T47D (cell line): ENCODE data around the gene MARCHF7.
"Not testable (repeated sequence)": the region's sequence is repeated elsewhere in the genome, so short reads cannot be mapped to it uniquely, and the experiment has no call there.

Experiments
- DNase-seq, 2 experiments: peaks; one replicate each; pipeline versions ENCODE4 v3.0.0 to v3.0.0-alpha.2; 2011 to 2012; ENCODE audit warnings: low read depth in 1 of 2, low spot score in 1 of 2
- JUND ChIP-seq: IDR thresholded peaks from 2 replicates; pipeline ENCODE4 v1.6.1; 2012; ENCODE audit warnings: low read depth
- in situ Hi-C: cut with HindIII; loops from 2 replicates; pipeline ENCODE4 v1.10.0; 2016; ENCODE audit warnings: low sequenced_read_pairs, low pct_unique_long_range_greater_than_20kb

MARCHF7 gene

DNA sequence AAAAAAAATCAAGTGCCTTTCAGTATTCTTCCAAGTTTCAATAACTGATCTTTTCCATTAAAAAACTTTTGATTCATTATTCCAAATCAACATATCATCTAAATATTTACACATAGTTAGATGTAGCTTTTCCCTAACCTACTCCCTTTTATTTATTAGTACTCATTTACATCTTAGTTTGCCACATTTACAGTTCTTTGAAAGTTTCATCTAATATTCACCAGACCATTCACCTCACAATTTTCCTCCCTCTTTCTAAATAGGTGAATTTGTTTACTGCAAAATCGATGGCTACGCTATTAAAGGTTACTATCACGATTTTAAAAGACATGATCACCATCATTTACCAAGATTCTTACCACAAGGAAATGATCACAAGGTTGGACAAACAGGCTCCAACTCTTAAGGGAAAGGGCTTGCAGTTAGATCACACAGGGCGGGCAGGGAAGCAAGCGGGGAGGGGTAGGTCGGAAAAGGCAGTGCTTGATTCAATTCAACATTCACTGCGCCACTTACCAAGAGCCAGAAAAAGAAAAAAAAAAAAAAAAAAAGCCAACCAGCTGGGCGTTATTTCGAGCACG is 654 bp upstream of the MARCHF7 start:
- no peak for TF ChIP-seq JUND
- no peak for DNase-seq
- in situ Hi-C loops: no loop called here

DNA sequence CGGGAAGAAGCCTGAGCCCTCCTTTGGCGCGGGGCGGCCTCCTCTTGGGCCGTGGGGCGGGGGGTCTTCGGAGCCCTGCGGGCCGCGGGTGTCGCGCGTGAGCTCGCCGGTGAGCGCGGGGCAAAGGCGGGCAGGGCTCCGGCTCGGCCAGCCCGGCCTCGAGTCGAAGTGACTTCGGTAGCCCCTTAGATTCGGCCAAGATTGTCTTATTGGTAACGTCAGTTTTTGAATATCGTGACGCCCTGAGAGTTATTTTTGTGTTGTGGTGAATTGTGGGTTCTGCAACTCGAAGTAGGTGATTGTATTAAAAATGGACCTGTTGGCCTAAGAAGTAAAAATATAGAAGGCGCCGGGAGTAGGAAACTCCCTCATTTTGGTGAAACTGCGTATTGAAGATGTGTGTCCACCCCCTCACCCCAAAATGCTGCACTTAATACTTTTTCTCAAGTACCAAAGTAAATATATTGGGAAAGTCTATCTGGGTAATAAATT is 669 bp downstream of the MARCHF7 start:
- DNase-seq: no peak
- in situ Hi-C loops: no loop called here
- no peak for TF ChIP-seq JUND

DNA sequence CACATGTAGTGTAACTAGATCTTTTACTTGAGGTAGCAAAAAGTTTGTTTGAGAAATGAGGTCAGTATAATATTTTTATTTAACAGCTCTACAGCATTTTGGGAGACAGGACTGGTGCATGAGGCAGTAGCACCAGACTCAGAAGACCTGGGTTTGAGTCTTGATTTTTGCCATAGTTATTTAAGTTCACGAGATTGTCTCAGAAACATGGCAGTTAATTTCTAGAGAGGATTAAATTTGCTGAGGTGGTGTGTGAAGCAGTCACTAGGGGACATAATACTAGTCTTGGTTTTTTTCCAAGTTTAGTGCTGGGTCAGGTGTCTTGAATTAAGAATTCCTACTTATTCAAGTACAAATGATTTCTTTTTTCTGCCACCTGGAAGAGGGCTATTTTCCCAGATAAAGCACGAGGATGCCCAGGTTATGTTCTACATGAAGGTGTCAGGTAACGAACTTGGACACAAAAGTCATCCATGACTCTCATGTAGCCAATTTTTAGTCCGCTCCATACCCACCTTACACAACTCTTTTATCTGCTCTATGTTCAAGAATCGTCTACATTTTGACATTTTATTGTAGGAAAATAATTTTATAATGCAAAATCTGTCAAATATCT is 1.4 kb downstream of the MARCHF7 start:
- DNase-seq: peak in 1 of 2 experiments; percentile 16
- in situ Hi-C loops: no loop called here
- TF ChIP-seq JUND: no peak

DNA sequence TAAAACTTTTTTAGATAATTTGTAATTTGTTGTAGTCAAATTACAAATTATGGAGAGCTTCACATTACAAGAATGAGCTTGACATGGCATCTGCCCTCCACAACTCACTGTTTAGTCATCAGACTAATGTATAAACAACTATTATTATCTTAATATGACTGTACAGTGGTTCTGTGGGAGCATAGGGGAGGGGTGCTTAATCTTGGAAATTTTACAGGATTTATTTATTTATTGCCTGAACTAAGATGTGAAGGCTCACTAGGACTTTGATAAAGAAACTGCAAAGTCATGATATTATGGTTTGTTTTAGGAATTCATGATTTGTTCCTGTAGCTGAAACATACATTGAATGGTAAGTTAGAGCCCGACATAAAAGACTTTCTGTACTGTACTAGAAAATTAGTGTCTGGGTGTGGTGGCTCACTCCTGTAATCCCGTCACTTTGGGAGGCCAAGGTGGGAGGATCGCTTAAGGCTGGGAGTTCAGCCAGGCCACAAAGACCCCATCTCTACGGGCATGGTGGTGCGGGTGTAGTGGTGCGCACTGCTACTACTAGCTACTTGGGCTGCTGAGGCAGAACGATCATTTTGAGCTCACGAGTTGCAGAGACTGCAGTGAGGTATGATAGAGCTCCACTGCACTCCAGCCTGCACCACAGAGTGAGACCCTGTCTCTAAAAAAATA is 2.1 kb downstream of the MARCHF7 start:
- no peak for DNase-seq
- TF ChIP-seq JUND: no peak
- in situ Hi-C loops: no loop called here

DNA sequence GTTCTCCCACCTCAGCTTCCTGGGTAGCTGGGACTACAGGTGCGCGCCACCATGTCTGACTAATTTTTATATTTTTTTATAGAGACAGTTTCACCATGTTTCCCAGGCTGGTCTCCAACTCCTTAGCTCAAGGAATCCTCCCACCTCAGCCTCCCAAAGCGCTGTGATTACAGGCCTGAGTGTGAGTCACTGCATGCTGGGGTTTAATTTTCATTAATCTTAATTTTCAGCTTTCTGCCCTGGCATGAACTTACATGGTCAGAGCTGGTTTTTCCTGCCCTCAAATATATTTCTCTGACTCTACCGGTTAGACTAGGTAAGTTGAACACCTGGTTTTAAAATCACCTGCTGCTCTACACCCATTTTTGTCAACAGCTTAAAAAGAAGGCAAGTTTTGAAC is 3.1 kb downstream of the MARCHF7 start:
- DNase-seq: peak in 1 of 2 experiments; percentile 77
- no peak for TF ChIP-seq JUND
- in situ Hi-C loops: no loop called here

DNA sequence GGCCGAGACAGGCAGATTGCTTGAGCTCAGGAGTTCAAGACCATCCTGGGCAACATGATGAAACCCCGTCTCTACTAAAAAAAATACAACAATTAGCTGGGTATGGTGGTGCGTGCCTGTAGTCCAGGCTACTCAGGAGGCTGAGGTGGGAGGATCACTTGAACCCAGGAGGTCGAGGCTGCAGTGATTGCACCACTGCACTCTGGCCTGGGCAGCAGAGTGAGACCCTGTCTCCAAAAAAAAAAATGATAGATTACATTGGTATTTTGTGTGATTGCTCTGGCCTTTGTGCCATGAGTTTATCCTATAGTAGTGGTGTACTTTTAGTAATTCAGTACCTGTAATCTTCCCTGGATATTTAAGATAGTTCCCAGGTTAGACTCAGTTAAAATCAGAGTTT is 4.1 kb downstream of the MARCHF7 start:
- in situ Hi-C loops, DNase-seq: not testable (repeated sequence)

DNA sequence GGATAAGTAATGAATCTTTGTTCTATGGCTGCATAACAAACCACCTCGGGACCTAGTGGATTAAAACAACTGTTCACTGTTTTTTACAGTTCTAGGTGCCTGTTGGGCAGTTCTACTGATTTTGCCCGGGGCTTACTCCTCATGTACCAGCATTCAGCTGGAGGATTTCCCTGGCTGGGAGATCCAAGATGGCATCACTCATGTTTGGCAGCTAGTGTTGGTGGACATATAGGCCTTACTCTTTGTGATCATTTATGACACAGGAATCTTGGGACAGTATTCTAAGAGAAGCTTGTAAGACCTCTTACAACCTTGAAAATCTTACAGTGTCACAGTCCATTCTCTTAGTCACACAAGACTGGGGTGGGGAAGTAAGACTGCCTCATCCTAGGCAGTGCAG is 4.6 kb downstream of the MARCHF7 start:
- in situ Hi-C loops: no loop called here
- no peak for TF ChIP-seq JUND
- no peak for DNase-seq

DNA sequence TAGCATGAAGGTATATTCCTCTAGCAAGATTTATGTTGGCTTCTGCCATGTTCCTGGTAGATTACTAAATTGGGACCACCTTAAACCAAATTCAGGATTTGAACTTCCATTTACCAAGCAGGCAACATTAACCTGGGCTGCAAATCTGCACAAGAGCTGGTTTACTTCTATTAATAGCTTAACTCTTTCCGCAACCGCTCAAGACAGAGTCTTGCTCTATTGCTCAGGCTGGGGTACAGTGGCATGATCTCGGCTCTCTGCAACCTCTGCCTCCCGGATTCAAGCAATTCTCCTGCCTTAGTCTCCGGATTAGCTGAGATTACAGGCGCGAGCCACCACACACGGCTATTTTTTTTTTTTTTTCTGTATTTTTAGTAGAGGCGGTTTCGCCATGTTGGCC is 8.4 kb downstream of the MARCHF7 start:
- no peak for DNase-seq
- no peak for TF ChIP-seq JUND
- in situ Hi-C loops: no loop called here

DNA sequence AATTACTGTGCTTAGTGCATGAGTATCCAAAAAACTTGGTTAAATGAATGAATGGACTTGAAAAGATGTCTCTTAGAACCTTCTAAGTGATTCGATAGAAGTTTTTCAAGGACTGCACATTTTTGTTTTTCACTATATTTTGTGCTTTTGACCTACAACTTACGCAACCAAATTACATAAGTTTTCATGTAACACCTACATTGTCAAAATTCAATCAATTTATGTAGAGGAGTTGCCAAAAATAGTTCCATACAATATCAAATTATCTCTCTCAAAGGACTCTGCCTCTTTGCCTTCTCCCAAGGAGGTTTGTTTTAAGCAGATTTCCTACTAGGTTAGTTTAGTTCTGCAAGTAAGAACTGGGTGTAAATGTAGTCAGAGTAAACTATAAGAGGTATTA is 10.3 kb downstream of the MARCHF7 start:
- DNase-seq: no peak
- no peak for TF ChIP-seq JUND
- in situ Hi-C loops: no loop called here

DNA sequence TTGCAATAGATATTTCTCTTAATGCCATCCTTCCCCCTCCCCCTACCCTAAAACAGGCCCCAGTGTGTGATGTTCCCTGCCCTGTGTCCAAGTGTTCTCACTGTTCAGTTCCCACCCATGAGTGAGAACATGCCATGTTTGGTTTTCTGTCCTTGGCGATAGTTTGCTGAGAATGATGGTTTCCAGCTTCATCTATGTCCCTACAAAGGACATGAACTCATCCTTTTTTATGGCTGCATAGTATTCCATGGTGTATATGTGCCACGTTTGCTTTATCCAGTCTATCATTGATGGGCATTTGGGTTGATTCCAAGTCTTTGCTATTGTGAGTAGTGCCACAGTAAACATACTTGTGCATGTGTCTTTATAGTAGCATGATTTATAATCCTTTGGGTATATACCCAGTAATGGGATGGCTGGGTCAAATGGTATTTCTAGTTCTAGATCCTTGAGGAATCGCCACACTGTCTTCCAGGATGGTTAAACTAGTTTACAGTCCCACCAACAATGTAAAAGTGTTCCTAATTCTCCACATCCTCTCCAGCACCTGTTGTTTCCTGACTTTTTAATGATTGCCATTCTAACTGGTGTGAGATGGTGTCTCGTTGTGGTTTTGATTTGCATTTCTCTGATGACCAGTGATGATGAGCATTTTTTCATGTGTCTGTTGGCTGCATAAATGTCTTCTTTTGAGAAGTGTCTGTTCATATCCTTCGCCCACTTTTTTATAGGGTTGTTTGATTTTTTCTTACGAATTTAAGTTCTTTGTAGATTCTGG is 12.7 kb downstream of the MARCHF7 start:
- DNase-seq, in situ Hi-C loops: not testable (repeated sequence)

DNA sequence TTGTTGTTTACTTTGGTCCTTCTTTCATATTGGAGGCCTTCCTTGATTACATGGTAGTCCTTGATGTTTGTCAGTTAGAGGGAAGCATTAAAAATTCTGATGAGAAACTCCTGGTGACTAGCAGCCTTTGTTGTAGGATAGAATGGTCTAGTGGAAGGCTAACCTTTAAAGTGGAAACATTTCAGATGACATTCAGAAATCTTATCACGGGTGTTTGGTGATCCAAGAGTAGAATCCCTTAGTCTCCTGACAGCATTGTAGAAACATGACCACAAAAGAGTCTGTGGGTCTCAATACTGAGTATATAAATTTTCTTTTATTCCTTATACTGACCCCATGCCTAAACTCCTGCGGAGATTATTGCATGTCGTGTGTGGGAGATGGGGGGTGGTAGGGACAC is 13.4 kb downstream of the MARCHF7 start:
- in situ Hi-C loops: no loop called here
- TF ChIP-seq JUND: no peak
- no peak for DNase-seq

DNA sequence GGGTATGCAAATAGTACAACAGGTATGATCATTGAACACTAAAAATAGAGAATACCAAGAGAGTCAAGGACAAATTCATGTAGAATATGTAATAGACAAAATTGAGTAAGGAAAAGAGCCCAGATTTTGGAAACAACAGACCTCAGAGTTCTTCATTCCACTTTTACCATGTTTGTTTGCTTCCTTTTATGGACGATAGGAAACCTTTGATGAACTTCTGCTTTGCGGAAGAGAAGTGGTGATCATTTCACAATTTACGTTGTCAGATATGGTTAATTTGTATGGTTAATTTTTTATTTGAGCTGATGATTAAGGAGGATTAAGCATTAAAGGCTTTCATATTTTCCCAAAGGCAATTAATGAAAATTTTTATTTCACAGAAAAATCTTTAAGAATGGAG is 16.3 kb downstream of the MARCHF7 start:
- TF ChIP-seq JUND: no peak
- in situ Hi-C loops: no loop called here
- DNase-seq: no peak

DNA sequence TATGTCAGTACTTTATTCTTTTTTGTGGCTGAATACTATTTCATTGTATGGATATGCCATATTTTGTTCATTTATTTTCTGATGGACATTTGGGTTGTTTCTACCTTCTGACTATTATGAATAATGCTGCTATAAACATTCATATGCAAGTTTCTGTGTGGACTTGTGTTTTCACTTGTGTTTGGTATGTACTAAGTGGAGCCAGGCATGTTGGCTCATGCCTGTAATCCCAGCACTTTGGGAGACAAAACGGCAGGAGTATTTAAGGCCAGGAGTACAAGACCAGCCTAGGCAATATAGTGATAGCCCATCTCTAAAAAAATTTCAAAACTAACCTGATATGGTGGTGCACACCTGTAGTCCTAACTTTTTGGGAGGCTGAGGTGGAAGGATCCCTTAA is 23.3 kb downstream of the MARCHF7 start:
- no peak for DNase-seq
- in situ Hi-C loops: no loop called here
- TF ChIP-seq JUND: no peak
